OCI-LY7 (cell line): Measurements from ENCODE around the gene PLPP1. TPM values are rescaled to one million over a fixed set of nuclear protein-coding genes. Genes with fewer than 3 reads are reported as not detected.

ENCODE experiments used
- BruUV-seq: library from RNA; stranded (reverse); fragments of 400-500 nt; replicated peaks from 2 replicates; lab custom pipeline; 2021; lab: Mats Ljungman, UMichigan
- CTCF ChIA-PET: fragments of 300-600 bp; sonication (Branson Sonifier 250); formaldehyde crosslinking; loops from one replicate; lab custom pipeline; 2022; ENCODE audit warnings: antibody characterized with exemption; ENCODE audit not compliant: unreplicated experiment; lab: Charles Lee
- POLR2A ChIA-PET: fragments of 300-600 bp; sonication (Branson Sonifier 250); formaldehyde crosslinking; loops from one replicate; lab custom pipeline; 2022; ENCODE audit warnings: antibody characterized with exemption; lab: Charles Lee
- DNase-seq: peaks from one replicate; pipeline ENCODE4 v3.0.0-alpha.2; 2015; ENCODE audit warnings: low spot score
- H2AFZ ChIP-seq: fragments of 200-600 bp; sonication (generic), shearing (Covaris generic); 2 replicates; pipeline ENCODE4 v1.6.1; 2014; ENCODE audit warnings: mild to moderate bottlenecking, antibody characterized with exemption, low read length, moderate library complexity
- H3K27ac ChIP-seq: fragments of 200-600 bp; sonication (generic); 2 replicates; pipeline ENCODE4 v1.5.1; 2014; ENCODE audit warnings: mixed run types, low read depth, mild to moderate bottlenecking, moderate library complexity, low read length, inconsistent platforms; ENCODE audit not compliant: poor library complexity, severe bottlenecking
- H3K36me3 ChIP-seq: fragments of 200-600 bp; sonication (generic); 2 replicates; pipeline ENCODE4 v1.6.1; 2014; ENCODE audit warnings: mild to moderate bottlenecking, antibody characterized with exemption, low read length, moderate library complexity, mixed read lengths; ENCODE audit not compliant: insufficient read depth
- H3K4me1 ChIP-seq: fragments of 200-600 bp; sonication (generic); 2 replicates; pipeline ENCODE4 v1.5.1; 2014; ENCODE audit warnings: mild to moderate bottlenecking, low read length; ENCODE audit not compliant: insufficient read depth, poor library complexity, severe bottlenecking
- H3K4me2 ChIP-seq: fragments of 200-600 bp; sonication (generic); 2 replicates; pipeline ENCODE4 v1.6.1; 2014; ENCODE audit warnings: mild to moderate bottlenecking, low read length
- H3K4me3 ChIP-seq: fragments of 200-600 bp; sonication (generic); 2 replicates; pipeline ENCODE4 v1.5.1; 2014; ENCODE audit warnings: mild to moderate bottlenecking, low read depth, low read length; ENCODE audit not compliant: poor library complexity, severe bottlenecking
- H3K79me2 ChIP-seq: fragments of 200-600 bp; sonication (generic); 2 replicates; pipeline ENCODE4 v1.6.1; 2016; ENCODE audit warnings: low read depth, mild to moderate bottlenecking, low read length, moderate library complexity, mixed read lengths; ENCODE audit not compliant: insufficient read depth
- H3K9me2 ChIP-seq: fragments of 200-600 bp; sonication (generic); 2 replicates; pipeline ENCODE4 v1.6.1; 2016; ENCODE audit warnings: mild to moderate bottlenecking, low read length, mixed read lengths; ENCODE audit not compliant: insufficient read depth
- H3K9me3 ChIP-seq: fragments of 200-600 bp; sonication (generic); 2 replicates; pipeline ENCODE4 v1.6.1; 2014; ENCODE audit warnings: mild to moderate bottlenecking, mixed run types, low read length, mixed read lengths
- H4K20me1 ChIP-seq: fragments of 200-600 bp; sonication (generic); 2 replicates; pipeline ENCODE4 v1.6.1; 2014; ENCODE audit warnings: mild to moderate bottlenecking, antibody characterized with exemption, low read length, moderate library complexity, mixed read lengths; ENCODE audit not compliant: insufficient read depth
- EZH2phosphoT487 ChIP-seq: fragments of 200-600 bp; sonication (generic); IDR thresholded peaks from 2 replicates; pipeline ENCODE4 v1.6.1; 2018; ENCODE audit warnings: low read depth, borderline replicate concordance, mild to moderate bottlenecking, mixed run types, antibody characterized with exemption, low read length, moderate library complexity, mixed read lengths
- intact Hi-C: fragments of 100-400 bp; cut with micrococcal nuclease; formaldehyde crosslinking; loops from one replicate; pipeline ENCODE4 v1.10.0; 2022; ENCODE audit not compliant: unreplicated experiment
- total RNA-seq, 2 experiments: library from RNA; depleted of rRNA in 1 of 2; stranded (reverse); fragments of >200 nt in 1 of 2; shearing (Covaris generic) in 1 of 2; gene quantifications; 2 replicates each; pipeline ENCODE4 v1.2.3, GENCODE V29; 2014 to 2022
- TF ChIP-seq, protein P1 (sequence below): fragments of 200-600 bp; sonication (generic); conservative IDR thresholded peaks from 2 replicates; pipeline ENCODE4 v1.5.1; 2014; ENCODE audit warnings: mild to moderate bottlenecking, antibody characterized with exemption, low read length, moderate library complexity, mixed read lengths

The PLPP1 gene
- total RNA-seq, 2 experiments from 2014 or later: 2.3 to 6.8 TPM

DNA sequence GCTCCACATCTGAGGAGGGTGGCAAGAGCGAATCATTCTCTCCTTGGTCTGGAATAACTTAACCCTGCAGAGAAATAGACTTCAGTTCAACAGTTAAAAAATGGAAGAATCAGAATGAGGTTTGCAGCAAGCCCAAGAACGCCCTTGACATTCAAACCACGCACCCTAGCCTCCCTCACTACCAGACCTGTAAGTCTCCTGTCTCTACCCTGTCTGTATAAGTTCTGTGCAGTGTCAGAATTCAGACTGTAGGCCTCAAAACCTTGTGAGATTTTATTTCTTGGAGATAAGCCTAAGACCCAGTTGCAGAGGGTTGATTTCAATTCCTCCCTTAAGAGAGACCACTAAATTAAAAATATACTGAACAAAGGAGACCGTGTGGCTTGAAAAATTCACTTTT, 35.8 kb upstream of the PLPP1 start:
- Histone ChIP-seq H3K27ac (no peak overlapping the region), H3K9me2 (no peaks in the 10 kb centered on the region), H3K9me3 (no peaks in the 10 kb centered on the region), H3K4me1 (no peaks in the 10 kb centered on the region), H3K36me3 (no peaks in the 10 kb centered on the region), H2AFZ (no peak overlapping the region), H3K4me3 (no peak overlapping the region), H4K20me1 (no peaks in the 10 kb centered on the region), H3K79me2 (no peaks in the 10 kb centered on the region), H3K4me2 (no peak overlapping the region)
- no TSS peak for BruUV-seq
- CTCF ChIA-PET: no interaction called here
- no peak for TF ChIP-seq EZH2phosphoT487
- TF ChIP-seq, protein P1, sequence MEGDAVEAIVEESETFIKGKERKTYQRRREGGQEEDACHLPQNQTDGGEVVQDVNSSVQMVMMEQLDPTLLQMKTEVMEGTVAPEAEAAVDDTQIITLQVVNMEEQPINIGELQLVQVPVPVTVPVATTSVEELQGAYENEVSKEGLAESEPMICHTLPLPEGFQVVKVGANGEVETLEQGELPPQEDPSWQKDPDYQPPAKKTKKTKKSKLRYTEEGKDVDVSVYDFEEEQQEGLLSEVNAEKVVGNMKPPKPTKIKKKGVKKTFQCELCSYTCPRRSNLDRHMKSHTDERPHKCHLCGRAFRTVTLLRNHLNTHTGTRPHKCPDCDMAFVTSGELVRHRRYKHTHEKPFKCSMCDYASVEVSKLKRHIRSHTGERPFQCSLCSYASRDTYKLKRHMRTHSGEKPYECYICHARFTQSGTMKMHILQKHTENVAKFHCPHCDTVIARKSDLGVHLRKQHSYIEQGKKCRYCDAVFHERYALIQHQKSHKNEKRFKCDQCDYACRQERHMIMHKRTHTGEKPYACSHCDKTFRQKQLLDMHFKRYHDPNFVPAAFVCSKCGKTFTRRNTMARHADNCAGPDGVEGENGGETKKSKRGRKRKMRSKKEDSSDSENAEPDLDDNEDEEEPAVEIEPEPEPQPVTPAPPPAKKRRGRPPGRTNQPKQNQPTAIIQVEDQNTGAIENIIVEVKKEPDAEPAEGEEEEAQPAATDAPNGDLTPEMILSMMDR: no peak
- no peak for DNase-seq
- POLR2A ChIA-PET: no interaction called here
- intact Hi-C loops: no loop called here

DNA sequence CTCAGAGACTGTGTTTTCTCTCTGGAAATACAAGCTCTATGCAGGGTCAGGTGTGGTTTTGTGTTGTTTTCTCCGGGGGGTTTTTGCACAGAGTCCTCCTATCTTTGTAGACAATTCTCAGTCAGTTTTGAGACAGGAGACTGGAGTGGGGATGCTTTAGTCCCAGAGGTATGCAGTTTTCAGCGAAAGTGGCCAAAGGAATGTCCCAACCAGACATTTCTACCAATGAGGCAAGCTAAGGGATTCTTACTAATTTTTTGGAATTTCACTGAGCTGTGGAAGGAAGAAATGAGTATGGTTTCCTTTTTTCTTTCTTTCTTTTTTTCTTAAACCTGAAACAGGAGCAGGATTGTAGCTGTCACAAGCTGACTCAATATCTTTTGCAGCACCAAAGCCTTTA, 35.3 kb upstream of the PLPP1 start:
- no peak overlapping the region for H3K4me3 ChIP-seq
- BruUV-seq: no TSS peak
- H3K27ac ChIP-seq: no peak overlapping the region
- no peak overlapping the region for H3K4me2 ChIP-seq
- no peaks in the 10 kb centered on the region for H3K4me1 ChIP-seq
- DNase-seq: no peak
- intact Hi-C loops: no loop called here
- H3K9me3 ChIP-seq: no peaks in the 10 kb centered on the region
- H3K79me2 ChIP-seq: no peaks in the 10 kb centered on the region
- no peaks in the 10 kb centered on the region for H3K36me3 ChIP-seq
- TF ChIP-seq, protein P1: no peak
- no peak for TF ChIP-seq EZH2phosphoT487
- CTCF ChIA-PET: no interaction called here
- H3K9me2 ChIP-seq: no peaks in the 10 kb centered on the region
- H4K20me1 ChIP-seq: no peaks in the 10 kb centered on the region
- H2AFZ ChIP-seq: no peak overlapping the region
- POLR2A ChIA-PET: no interaction called here

DNA sequence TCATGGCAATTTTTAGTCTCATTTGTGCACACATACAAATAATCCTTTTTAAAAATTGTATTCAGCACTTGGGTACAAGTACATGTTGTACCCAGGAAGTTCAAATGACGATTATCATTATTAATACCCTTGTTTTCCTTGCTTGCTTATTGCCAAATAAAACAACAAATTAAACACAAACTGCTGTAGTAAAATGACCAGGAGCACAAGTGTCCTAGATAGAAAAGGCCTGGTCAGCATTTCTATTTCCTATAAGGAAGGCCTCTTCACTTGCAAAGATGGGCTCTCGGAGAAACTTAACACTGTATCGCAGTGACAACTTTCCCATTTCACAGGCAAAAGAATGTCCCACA, 34.7 kb upstream of the PLPP1 start:
- Histone ChIP-seq H3K4me1 (no peaks in the 10 kb centered on the region), H2AFZ (no peak overlapping the region), H3K79me2 (no peaks in the 10 kb centered on the region), H4K20me1 (no peaks in the 10 kb centered on the region), H3K4me2 (no peak overlapping the region), H3K27ac (no peak overlapping the region), H3K9me3 (no peaks in the 10 kb centered on the region), H3K9me2 (no peaks in the 10 kb centered on the region), H3K36me3 (no peaks in the 10 kb centered on the region), H3K4me3 (no peak overlapping the region)
- BruUV-seq: no TSS peak
- no peak for DNase-seq
- ChIA-PET POLR2A (no interaction called here), CTCF (no interaction called here)
- TF ChIP-seq, protein P1: no peak
- TF ChIP-seq EZH2phosphoT487: no peak
- intact Hi-C loops: no loop called here
